Measurements from ENCODE around the gene HTR1A. TPM values are rescaled to one million over a fixed set of nuclear protein-coding genes. Genes with fewer than 3 reads are reported as not detected.

The HTR1A gene
- not detected in 2 replicates for total RNA-seq

DNA sequence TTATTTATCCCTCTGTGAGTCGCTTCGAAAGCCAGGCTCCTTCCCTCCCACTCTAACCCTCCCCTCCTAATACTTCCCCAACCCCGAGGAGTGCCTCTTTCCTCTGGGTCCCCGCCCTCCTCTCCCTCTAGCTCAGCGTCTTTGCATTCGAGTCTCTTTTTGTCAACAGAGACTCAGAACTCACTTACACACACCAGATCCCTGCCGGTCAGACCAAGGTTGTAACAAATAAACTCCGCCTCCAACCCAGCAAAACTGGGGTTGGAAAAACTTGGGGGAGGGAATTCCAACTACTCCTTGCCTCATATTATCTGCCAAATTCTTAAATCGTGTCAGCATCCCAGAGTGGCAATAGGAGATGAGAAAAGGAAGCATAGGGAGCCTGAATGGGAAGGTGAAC is at the start of gene HTR1A:
Gene HTR1A, minus strand, starts transcription at position 167 of the 400 bp plus-strand sequence. CDS start 726 bp downstream, outside the sequence.

Other genes with a start within 250 kb of the HTR1A start
- gene RNF180, start 203.4 kb upstream of the HTR1A start, total RNA-seq, result 3.4 and 5.7 TPM in 2 replicates

All from uterine smooth muscle cell (primary cell).